Fibroblast of lung (primary cell): ENCODE measurements around the gene CRIP1. TPM values are rescaled to one million over a fixed set of nuclear protein-coding genes. Genes with fewer than 3 reads are reported as not detected.

Source experiments
- DNase-seq, 2 donors: peaks; one replicate each; pipeline versions ENCODE4 v3.0.0 to v3.0.0-alpha.2; 2010; ENCODE audit warnings: low read depth in 2 of 2
- H2AFZ ChIP-seq: 2 replicates; pipeline ENCODE4 v1.5.1; 2012; ENCODE audit warnings: low read length, control low read depth, inconsistent platforms
- H3K27ac ChIP-seq: 2 replicates; pipeline ENCODE4 v1.5.1; 2011; ENCODE audit warnings: low read length, control low read depth; ENCODE audit not compliant: insufficient read depth
- H3K27me3 ChIP-seq: 2 replicates; pipeline ENCODE4 v1.5.1; 2011; ENCODE audit warnings: mild to moderate bottlenecking, low read length; ENCODE audit not compliant: control insufficient read depth, insufficient read depth
- H3K36me3 ChIP-seq: 2 replicates; pipeline ENCODE4 v1.5.1; 2011; ENCODE audit warnings: low read length; ENCODE audit not compliant: control insufficient read depth, insufficient read depth
- H3K4me1 ChIP-seq: 2 replicates; pipeline ENCODE4 v1.5.1; 2011; ENCODE audit warnings: low read length; ENCODE audit not compliant: control insufficient read depth, insufficient read depth; ENCODE audit errors: extremely low read depth
- H3K4me2 ChIP-seq: 2 replicates; pipeline ENCODE4 v1.5.1; 2011; ENCODE audit warnings: low read length, control low read depth; ENCODE audit not compliant: insufficient read depth; ENCODE audit errors: extremely low read depth
- H3K4me3 ChIP-seq, 4 experiments: fragments of 200-600 bp in 1 of 4; sonication (generic) in 1 of 4; replicated peaks in 1 of 4; 2 replicates each; pipeline ENCODE4 v1.5.1; 2011 to 2016; ENCODE audit warnings: low read length in 4 of 4, low read depth in 3 of 4, mild to moderate bottlenecking in 3 of 4, control low read depth in 2 of 4, inconsistent platforms in 1 of 4, mixed read lengths in 1 of 4; ENCODE audit not compliant: insufficient read depth in 1 of 4; ENCODE audit errors: control extremely low read depth in 1 of 4
- H3K79me2 ChIP-seq: 2 replicates; pipeline ENCODE4 v1.5.1; 2012; ENCODE audit warnings: mild to moderate bottlenecking, low read length, inconsistent platforms; ENCODE audit not compliant: control insufficient read depth, insufficient read depth
- H3K9ac ChIP-seq: 2 replicates; pipeline ENCODE4 v1.5.1; 2011; ENCODE audit warnings: mild to moderate bottlenecking, low read length, control low read depth; ENCODE audit not compliant: insufficient read depth
- H3K9me3 ChIP-seq: 2 replicates; pipeline ENCODE4 v1.5.1; 2012; ENCODE audit warnings: low read depth, low read length; ENCODE audit not compliant: control insufficient read depth, insufficient read depth
- H4K20me1 ChIP-seq: 2 replicates; pipeline ENCODE4 v1.5.1; 2011; ENCODE audit warnings: low read length; ENCODE audit not compliant: control insufficient read depth, insufficient read depth; ENCODE audit errors: extremely low read depth
- EZH2 ChIP-seq: IDR thresholded peaks from 2 replicates; pipeline ENCODE4 v1.5.1; 2012; ENCODE audit warnings: low read length, control low read depth, mild to moderate bottlenecking; ENCODE audit errors: missing control alignments
- polyA plus RNA-seq, 2 donors: library from polyadenylated mRNA; depleted of rRNA in 1 of 2; stranded (reverse) in 1 of 2; unstranded in 1 of 2; fragments of >200 nt; gene quantifications; 2 replicates each; pipeline ENCODE4 v1.2.1, GENCODE V29; 2011 to 2012; ENCODE audit warnings: missing spikeins in 1 of 2
- total RNA-seq: library from RNA; depleted of rRNA; stranded (reverse); fragments of >200 nt; gene quantifications from 2 replicates; pipeline ENCODE4 v1.2.1, GENCODE V29; 2014
- TF ChIP-seq, protein P1 (sequence below), 2 donors: IDR thresholded peaks in 1 of 2; conservative IDR thresholded peaks in 1 of 2; 1 replicate in 1 of 2; 2 replicates in 1 of 2; pipeline ENCODE4 v1.5.1; 2011 to 2012; ENCODE audit warnings: low read length in 2 of 2, control low read depth in 1 of 2, inconsistent platforms in 1 of 2, low read depth in 1 of 2, mild to moderate bottlenecking in 1 of 2

The CRIP1 gene
- total and polyA plus RNA-seq, 2 donors (not counting 1 experiment from before 2014, with no cell fraction given), result 2.5 to 3.0 TPM

DNA sequence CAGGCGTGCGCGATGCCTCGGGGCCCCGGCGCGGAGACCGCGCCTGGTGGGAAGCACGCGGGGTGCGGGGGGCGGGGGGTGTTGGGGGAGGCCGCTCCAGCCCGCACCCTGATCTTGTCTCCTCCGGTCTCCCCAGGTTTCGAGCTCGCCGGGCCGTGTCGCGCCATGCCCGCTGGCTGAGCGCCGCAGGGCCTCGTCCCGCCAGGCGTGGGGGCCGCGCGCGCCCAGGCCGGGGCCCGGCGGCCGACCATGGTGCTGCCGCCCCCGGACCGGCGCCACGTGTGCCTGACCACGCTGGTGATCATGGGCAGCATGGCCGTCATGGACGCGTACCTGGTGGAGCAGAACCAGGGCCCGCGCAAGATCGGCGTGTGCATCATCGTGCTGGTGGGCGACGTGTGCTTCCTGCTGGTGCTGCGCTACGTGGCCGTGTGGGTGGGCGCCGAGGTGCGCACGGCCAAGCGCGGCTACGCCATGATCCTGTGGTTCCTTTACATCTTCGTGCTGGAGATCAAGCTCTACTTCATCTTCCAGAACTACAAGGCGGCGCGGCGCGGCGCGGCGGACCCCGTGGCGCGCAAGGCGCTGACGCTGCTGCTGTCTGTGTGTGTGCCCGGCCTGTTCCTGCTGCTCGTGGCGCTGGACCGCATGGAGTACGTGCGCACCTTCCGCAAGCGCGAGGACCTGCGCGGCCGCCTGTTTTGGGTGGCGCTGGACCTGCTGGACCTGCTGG, 42.1 kb downstream of the CRIP1 start:
- Histone ChIP-seq H3K79me2 (no peaks in the 10 kb centered on the region), H3K9ac (no peak overlapping the region), H2AFZ (no peak overlapping the region), H3K27me3 (peaks cover 6% of the 10 kb centered on the region), H3K27ac (no peak overlapping the region), H3K36me3 (no peaks in the 10 kb centered on the region), H3K4me1 (no peaks in the 10 kb centered on the region), H3K4me2 (peak overlapping the region; percentile 44), H4K20me1 (no peaks in the 10 kb centered on the region), H3K4me3 (peak overlapping the region in 1 of 4 experiments; percentile 65), H3K9me3 (no peaks in the 10 kb centered on the region)
- no peak for DNase-seq
- TF ChIP-seq EZH2, result no peak
- TF ChIP-seq, protein P1, sequence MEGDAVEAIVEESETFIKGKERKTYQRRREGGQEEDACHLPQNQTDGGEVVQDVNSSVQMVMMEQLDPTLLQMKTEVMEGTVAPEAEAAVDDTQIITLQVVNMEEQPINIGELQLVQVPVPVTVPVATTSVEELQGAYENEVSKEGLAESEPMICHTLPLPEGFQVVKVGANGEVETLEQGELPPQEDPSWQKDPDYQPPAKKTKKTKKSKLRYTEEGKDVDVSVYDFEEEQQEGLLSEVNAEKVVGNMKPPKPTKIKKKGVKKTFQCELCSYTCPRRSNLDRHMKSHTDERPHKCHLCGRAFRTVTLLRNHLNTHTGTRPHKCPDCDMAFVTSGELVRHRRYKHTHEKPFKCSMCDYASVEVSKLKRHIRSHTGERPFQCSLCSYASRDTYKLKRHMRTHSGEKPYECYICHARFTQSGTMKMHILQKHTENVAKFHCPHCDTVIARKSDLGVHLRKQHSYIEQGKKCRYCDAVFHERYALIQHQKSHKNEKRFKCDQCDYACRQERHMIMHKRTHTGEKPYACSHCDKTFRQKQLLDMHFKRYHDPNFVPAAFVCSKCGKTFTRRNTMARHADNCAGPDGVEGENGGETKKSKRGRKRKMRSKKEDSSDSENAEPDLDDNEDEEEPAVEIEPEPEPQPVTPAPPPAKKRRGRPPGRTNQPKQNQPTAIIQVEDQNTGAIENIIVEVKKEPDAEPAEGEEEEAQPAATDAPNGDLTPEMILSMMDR (conservative IDR thresholded peaks at IDR 0.05 in 1 of 2, IDR thresholded peaks at IDR 0.05 in 1 of 2; ENCODE audit: low read depth in 1 of 2, low read length in 2 of 2), result no peak

DNA sequence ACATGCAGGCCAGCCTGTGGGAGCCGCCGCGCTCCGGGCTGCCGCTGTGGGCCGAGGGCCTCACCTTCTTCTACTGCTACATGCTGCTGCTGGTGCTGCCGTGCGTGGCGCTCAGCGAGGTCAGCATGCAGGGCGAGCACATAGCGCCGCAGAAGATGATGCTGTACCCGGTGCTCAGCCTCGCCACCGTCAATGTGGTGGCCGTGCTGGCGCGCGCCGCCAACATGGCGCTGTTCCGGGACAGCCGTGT, 42.6 kb downstream of the CRIP1 start:
- Histone ChIP-seq H3K27ac (no peak overlapping the region), H3K36me3 (no peaks in the 10 kb centered on the region), H3K4me3 (no peak overlapping the region), H3K4me1 (no peaks in the 10 kb centered on the region), H3K79me2 (no peaks in the 10 kb centered on the region), H3K9ac (no peak overlapping the region), H3K4me2 (no peak overlapping the region), H3K9me3 (no peaks in the 10 kb centered on the region), H2AFZ (no peak overlapping the region), H3K27me3 (peaks cover 6% of the 10 kb centered on the region), H4K20me1 (no peaks in the 10 kb centered on the region)
- no peak for DNase-seq
- TF ChIP-seq, protein P1 (conservative IDR thresholded peaks at IDR 0.05 in 1 of 2, IDR thresholded peaks at IDR 0.05 in 1 of 2; ENCODE audit: low read depth in 1 of 2, low read length in 2 of 2), result no peak
- TF ChIP-seq EZH2, result no peak

DNA sequence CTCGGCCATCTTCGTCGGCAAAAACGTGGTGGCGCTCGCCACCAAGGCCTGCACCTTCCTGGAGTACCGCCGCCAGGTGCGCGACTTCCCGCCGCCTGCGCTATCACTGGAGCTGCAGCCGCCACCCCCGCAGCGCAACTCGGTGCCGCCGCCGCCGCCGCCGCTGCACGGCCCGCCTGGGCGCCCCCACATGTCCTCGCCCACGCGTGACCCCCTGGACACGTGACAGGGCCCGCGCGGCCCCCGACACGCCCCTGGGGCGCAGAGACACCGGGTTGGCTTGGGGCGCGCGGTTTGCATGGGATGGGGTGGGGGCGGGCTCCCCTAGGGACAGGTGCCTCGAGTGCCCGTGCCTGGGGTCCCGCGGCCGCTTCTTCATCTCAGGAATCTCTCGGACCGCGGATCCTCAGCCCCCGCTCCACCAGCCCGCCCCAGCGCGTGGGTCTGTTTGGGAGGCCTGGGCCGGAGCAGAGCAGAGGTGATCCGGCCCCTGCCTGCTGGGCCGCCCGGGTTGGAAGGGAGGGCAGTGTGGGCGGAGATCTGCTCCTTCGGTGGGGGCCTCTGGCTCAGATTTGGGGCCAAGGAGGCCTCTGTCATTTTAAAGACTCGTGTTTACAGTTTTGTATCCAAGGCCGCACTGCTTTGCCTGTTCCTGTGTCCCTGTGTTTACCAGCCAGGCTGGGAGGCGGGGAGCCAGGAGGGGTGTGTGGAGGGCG, 43.0 kb downstream of the CRIP1 start:
- Histone ChIP-seq H3K27me3 (peaks cover 6% of the 10 kb centered on the region), H3K36me3 (no peaks in the 10 kb centered on the region), H2AFZ (no peak overlapping the region), H4K20me1 (no peaks in the 10 kb centered on the region), H3K9me3 (no peaks in the 10 kb centered on the region), H3K4me3 (no peak overlapping the region), H3K4me1 (no peaks in the 10 kb centered on the region), H3K4me2 (no peak overlapping the region), H3K27ac (no peak overlapping the region), H3K9ac (no peak overlapping the region), H3K79me2 (no peaks in the 10 kb centered on the region)
- DNase-seq, result no peak
- TF ChIP-seq, protein P1 (conservative IDR thresholded peaks at IDR 0.05 in 1 of 2, IDR thresholded peaks at IDR 0.05 in 1 of 2; ENCODE audit: low read depth in 1 of 2, low read length in 2 of 2), result no peak
- no peak for TF ChIP-seq EZH2
